HG02981 (cell line): Measurements from ENCODE around the gene ADGRA1.

Experiments
- ATAC-seq: cut with Tn5 transposase; IDR thresholded peaks from one replicate; pipeline ENCODE4 v1.9.1; 2021; ENCODE audit warnings: mild to moderate bottlenecking, moderate library complexity; ENCODE audit not compliant: unreplicated experiment

Gene ADGRA1

DNA sequence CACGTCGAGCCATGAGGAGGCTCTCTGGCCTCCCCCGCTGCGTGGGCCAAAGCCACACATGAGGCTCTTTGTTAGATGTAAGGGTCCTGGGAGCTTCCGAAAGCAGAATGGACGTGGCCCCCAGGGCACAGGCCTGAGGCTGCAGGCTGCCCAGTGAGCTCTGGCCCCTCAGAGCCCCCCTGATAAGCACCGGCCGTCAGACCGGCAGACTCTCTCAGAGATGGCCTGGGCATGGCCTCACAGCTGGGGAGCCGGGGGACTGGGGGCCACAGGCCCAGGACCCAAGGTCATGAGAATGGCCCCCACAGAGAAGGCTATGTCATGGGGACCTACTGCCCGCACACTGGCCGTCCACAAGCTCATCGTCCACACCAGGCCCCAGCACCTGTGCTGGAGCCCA is 31.7 kb upstream of the ADGRA1 start:
- ATAC-seq, result no peak

DNA sequence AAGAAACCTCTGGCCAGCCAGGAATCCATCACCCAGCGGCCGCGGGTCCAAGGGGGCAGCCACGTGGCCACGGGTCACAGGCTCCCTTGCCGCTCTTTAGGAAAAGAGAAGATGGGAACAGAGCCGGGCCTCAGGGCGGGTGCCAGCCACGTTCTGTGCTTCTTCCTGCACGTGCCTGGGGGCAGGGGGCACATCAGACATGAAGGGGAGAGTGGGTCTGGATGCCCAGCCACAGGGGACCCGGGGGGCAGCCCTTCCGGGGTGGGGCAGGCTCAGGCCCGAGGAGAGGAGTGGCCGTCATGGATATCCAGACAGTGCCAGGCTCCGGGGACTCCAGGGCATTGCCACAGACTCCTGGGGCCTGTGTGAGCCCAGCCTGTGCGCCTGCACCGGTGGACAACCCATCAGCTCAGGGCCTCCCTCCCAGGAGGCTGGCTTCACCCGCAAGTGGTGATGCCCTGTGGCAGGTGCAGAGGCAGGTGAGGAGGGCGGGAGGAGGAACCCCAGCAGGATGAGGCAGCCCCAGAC is 31.0 kb upstream of the ADGRA1 start:
- ATAC-seq, result no peak

DNA sequence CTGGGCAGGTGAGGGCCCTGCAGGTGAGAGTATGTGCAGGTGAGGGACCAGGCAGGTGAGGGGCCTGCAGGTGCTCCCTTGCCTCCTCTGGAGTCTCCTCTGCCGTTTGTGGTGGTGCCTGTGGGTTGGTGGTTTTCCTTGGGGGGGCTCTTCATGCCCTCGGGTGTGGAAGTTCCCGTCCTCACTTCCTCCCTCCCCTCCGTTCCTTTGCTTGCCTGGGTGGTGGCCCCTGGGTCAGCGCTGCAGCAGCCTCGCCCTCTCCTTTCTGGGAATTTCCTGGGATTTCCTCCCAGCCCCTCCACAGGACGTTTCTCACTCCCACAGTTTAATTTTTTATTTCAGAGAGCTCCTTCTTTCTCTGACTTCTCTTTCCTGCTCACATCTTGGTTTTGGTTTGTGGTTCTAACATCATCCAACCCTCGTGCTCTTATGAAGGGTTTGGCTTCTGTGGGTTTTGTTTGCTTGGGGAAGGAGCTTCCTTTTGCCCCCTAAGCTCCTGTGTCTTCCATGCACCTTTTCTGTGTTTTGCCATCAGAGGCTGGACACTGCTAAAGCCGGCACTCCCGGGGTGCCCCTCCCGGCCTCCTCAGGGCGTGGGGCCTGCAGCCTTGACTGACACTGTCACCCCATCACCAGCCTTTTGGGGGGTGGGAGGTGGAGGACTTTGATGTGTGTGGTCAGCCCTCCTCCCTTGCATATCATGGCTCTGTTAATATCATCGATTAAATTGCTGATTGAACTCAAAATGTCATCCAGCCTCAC is 29.2 kb upstream of the ADGRA1 start:
- ATAC-seq, result no peak

DNA sequence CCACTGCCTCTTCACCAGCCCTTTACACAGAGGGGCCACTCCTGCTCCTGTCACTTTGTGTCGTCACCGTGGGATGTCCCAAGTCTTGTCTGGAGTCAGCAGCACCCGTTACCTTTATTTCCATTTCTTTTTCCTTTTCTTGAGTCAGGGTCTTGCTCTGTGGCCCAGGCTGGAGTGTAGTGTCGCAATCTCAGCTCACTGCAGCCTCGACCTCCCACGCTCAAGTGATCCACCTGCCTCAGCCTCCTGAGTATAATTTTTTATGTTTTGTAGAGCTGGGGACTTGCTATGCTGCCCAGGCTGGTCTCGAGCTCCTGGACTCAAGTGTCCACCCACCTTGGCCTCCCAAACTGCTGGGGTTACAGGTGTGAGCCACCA is 28.6 kb upstream of the ADGRA1 start:
- ATAC-seq, result no peak

DNA sequence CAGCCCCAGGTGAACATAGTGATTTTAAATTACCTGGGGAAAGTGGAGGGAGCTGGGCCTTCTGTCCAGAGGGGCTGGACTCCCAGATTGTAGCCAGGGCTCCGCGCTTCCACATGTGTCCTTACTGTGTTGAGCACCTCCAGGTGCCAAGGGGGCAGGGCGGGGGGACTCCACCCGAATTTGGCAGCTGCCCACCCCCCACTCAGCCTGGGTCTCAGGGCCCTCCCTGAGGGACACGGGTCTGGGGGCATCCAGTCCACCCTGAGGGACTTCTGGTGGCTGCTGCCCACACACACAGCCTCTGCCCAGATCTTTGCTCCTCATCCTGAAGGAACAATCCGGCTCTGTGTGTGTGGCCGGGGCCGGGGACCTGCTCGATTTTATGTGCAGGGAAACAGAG is 28.2 kb upstream of the ADGRA1 start:
- ATAC-seq, result no peak

DNA sequence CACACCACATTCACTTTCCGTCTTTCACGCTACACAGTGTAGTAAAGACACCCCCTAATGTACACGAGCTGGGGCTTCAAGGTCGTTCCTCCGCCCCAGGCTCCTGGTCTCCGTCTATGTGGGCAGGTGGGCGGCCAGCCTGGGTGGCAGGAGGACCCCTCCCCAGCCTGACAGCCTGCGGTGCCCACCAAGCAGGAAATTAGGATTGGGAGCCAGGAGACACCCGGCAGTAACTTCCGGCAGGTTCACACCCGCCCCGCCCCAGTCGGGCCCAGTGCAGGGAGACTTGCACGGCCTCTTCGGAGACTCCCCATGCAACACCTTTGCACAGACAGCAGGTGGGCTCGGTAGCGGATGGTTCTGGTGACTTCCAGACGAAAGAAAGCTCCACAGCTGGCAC is 27.7 kb upstream of the ADGRA1 start:
- no peak for ATAC-seq

DNA sequence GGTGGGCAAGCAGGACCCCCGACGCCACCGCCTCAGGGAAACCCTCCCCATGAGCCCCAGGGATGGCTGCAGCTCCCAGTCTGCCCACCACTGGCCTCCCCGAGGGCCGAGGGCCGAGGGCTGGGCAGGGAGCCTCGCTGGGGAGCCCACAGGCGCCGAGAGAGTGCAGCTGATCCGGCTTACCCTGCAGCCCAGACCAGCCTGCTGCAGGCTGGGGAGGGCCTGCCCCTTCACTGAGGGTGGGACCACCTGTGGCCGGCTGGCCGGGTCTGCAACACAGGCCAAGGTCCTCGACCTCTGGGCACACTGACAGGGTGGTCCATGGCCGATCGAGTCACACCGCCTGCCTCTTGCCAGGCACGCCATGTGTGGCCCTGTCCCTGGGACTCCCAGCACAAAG is 27.3 kb upstream of the ADGRA1 start:
- no peak for ATAC-seq

DNA sequence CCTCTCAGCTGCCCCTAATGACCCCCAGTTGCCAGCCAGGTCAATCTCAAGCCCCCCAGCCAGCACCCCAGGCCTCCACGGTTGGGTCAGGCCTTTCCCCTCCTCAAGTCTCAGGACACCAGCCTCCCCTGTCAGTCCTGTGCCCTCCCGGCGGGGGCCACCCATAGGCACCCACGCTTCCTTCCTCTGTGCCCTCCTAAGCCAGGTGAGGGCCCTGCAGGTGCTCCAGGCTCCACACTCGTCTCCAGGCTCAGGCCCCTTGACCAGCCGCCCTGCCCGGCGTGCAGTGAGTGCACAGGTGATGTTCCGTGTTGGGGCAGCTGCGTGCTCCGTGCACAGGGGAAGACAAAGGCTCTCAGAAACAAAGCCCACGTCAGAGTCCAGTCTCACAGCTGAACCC is 26.8 kb upstream of the ADGRA1 start:
- ATAC-seq, result no peak

DNA sequence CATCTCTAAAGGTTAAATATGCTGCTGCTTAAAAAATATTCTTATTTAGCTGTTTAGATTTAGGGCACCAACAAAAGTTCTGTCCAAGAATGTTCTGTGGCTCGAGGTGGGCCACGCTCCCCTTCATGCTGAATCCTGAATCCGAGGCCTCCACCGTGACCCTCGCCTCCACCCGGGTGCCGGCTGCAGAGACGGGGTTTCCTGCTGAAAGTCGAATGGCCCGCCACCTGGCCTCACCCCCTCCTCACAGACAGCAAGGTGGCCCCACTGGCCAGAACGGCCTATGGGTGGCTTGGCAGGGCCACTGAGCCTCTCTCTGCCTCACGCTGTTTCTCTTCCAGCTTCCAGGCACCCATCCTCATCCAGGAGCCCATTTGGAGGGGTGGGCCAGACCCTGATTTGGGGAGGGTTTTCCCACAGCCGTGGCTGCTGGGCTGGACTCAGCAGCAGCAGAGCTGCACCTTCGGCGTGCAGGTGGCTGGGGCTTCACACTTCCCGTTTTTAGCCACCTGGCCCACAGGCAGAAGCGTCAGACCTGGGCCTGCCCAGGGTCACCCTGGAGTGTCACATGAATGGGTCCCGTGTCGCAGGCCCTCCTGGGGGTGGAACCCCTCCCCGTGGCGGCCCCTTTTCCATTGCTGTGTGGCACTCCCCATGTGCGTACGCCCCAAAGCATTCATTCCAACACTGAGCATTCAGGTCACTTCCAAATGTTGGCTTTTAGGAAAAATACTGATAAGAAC is 26.3 kb upstream of the ADGRA1 start:
- no peak for ATAC-seq

DNA sequence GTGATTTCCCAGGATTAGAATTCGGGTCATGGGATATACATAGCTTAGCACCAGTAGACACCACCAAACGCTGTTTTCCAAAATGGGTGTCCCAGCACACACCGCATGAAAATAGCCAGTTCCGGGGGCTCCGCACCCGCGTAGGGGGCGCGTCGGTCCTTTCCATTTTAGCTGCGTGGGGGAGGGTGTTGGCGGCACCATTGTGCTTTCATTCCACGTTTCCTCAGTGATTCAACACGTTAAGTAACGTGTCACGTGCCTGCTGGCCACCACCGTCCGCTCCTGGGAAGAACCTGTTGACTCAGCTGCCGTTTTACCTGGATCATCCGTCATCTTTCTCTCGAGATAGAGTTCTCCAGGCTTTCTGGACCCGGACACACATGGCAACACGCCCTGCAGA is 25.6 kb upstream of the ADGRA1 start:
- ATAC-seq, result no peak

DNA sequence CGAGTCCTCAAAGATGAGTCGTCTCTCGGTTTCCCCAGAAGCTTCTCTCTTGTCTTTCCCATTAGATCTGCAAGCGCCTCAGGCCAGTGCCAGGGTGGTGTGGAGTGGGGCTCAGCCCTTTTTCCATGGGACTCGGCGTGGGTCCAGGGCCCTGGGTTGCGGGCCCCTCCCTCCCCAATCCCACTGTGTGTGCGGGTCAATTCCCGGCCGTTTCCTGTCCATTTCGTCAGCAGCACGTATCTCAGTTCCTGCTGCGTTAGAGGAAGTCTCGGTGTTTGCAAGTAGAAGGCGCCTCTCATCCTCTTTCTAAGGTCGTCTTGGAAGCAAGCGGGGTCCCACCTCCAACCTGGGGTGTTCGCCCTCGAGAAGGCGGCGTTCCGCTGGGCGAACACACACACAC is 25.1 kb upstream of the ADGRA1 start:
- no peak for ATAC-seq

DNA sequence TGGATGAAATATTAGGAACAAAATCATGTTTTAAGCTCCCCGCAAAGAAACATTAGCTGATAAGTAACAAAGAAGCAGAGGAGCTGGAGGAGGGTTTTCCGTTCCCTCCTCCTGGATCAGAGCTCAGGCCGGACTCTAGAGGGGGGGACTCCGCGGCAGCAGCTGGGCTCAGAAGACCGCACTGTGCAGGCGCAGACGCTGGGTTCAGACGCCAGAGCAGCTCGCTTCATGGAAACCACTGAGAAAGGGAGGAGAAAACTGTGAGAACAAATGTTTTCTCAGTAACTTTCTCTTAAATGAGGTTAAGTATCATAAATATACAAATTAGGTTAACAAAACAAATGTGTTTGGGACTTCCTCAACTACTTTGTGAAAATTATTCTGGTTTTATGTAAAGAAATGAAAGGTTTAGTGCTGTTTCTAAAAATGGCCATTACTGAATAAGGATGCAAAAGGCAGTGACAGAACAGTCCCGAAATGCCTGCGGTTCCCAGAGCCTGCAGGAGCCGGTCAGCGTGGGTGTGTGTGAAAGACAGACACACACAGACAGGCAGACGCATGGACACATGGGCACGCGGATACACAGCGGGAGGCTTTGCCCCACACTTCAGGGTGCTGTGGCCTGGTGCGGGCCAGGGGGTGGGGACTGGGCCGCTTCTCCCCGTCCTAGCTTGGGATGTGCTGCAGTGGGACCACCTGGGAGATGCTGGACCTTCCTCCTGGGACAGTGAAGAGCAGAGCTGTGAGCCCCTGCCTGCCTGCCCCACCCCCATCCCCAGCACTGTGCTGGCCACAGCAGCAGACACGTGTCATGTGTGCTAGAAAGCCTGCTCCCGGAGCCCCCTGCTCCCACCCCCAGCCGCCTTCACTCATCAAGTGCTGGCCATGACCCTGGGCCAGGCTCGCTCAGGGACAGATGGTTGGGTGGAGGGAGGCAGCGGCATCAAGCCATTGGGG is 20.3 kb upstream of the ADGRA1 start:
- ATAC-seq, result no peak

DNA sequence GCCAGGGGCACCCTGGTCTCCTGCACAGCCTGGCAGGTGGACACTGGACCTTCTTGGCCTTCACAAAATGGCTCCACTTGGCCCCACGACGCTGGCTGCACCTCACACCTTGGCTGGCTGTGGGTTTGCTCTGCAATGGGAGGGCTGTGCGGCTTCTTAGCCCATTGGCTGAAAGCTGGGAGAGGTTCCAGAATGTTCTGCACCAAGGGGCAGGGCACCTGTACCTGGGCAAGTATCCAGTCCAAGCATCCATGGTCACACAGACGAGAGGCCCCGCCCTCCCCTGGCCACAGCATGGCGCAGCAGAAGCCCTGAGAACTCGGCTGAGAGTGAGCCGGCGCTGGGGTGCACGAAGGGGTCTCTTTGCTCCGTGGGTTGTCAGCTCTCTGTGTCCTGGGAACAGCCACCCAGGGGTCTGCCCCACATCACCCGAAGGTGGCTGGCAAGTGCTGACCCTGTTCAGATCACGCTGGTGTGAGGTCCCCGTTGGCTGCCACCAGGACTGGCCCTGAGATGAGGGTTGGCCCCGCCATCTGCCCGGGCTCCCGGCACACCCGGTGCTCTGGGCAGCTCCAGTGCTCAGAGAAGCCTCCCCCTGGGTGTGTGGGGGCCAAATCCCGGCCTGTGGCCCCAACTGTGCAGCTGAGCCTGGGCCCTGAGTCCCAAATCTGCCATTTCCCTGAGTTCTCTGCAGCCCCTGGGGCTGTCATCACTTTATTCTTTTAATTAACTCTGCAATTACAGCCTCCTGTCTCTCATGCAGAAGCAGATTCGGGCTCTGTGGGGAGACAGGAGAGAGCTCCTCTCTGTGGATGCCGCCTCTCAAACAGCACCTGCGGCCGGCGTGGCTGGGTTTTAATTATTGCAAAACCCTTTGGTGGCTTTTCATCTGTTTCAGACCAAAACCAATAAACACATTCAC is 19.4 kb upstream of the ADGRA1 start:
- no peak for ATAC-seq

DNA sequence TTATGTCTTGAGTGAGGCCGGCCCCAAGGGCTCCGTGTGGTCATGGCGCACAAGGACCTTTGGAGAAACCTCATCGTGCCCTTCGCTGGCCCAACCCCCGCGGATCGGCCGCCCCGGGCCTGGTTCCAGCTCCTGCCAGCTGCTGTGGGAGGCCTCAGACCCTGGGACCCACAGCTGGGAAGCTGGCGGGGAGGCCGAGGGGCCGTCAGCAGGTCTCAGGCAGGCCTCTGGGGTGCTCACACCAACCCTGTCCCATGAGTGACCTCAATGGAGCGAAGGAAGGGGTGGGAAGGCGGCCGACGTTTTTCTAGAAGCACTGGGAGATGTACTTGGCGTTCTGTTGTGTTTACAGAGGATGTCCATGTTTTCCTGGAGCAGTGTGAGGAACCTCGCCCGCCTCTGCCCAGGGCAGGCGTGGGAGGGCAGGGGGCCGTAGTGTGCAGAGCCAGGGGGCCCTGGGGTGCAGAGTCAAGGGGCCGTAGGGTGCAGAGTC is 18.6 kb upstream of the ADGRA1 start:
- ATAC-seq, result no peak

DNA sequence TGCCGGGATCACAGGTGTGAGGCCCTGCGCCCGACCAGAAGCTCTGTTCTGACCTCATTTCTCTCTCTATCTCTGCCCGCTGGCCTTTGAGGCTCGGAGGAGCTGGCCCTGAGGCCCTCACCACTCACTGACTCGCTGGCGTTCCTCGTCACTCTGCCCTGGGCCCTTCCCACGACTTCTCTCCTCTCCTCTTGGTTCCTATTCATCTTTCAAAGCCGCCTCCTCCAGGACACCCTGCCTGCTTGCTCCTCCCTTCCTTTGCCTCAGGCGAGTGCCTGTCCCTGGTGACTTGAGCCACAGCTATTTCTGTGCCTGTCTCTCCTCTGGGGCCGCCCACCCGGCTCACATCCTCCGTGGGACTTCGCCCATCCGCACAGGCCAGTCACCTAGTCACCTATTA is 17.3 kb upstream of the ADGRA1 start:
- no peak for ATAC-seq

DNA sequence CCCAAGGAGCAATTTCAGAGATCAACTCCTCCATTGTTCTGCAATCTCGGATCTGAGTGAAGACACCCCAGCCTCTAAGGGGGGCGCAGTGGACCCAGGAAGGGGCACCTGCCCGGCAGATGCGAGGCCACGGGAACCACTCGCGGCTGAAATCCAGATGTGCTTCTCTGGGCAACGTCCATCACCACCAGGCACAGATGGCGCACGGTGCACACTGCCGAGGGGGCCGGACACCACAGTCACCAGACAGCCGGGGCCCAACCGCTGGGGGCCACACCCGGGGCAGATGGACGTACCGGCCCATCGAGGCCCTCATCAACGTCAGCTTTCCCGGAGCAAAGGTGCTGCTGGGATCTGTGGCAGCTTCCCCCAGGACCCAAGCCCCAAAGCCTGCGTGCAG is 16.9 kb upstream of the ADGRA1 start:
- no peak for ATAC-seq

DNA sequence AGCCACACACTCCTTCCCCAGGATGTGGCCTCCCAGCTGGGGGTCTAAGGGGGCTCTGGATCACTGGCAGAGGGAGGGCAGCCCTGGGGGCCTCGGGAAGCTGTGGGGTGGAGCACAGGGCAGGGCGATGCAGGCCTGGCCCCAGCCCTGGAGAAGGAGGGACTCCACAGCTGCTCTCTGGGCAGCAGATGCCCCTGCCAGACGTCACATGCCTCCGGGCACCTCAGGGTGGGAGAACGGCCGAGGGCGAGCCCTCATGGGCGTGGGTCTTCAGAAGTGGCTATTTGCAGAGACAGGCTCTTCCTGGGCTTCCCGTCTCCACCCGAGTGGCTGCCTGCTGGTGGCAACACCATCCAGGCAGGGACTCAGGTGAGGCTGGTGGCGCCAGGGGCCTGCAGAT is 16.0 kb upstream of the ADGRA1 start:
- no peak for ATAC-seq

DNA sequence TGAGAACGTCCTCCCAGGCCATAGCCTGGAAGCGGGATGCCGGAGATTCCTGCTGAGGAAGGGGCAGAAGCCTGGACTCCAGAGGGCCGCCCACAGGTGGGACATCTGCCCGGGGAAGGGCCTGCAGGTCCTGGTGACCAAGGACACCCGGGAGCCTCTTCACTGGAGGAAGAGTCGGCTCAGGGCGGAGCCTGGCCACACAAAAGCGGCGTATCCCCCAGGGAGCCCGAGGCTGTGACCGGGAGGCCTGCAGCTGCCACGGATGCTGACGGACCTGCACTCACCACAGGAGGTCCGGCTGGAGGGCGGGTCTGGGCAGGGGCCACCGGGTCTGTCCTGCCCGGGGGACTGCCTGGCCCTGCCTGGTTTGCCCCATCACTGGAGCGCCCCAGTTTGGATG is 15.5 kb upstream of the ADGRA1 start:
- ATAC-seq, result no peak

DNA sequence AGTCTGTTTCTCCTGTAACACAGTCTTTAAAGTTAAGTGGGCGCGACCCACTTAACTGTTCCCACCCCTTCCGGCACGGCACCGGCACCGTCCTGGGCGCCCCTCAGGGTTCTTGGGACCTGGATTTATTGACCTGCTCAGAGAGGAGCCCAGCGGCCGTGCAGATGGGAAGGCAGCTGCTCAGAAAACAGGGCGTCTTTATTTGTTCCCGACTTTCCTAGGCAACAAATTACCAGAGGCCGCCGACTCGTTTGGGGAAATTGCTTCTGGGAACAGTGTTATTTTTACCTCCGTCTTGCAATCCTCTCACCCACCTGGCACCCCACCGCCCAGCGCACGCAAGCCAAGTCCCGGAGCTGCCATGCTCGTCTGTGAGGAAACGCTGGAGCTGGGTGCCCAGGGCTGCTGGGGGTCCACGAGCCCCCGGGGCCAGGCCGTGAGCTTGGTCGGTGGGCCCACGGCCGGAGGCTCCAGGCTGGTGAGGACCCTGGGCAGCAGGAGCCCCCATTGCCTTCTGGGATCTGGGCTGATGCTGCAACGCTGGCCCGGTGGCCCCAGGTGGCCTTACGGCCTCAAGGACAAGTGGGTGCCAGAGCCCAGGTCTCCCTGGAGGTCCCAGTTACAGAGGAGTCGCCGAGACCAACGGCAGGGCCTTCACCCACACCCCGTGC is 14.9 kb upstream of the ADGRA1 start:
- no peak for ATAC-seq
